Stimulated activated CD4-positive, alpha-beta T cell treated with anti-CD3 and anti-CD28 coated beads, Interleukin-12 subunit alpha, Interleukin-12 subunit beta, amount 100 ng/mL, for 4 hours (primary cell): Measurements from ENCODE around the gene INSRR.

Experiments
- DNase-seq: peaks from one replicate; pipeline ENCODE4 v3.0.0-alpha.2; 2020

INSRR gene

GRCh38 chr1:156858959-156859522, at the start of gene INSRR:
Gene INSRR (minus strand): TSS chr1:156859117. CDS start chr1:156858621, 496 bp downstream.
- no peak for DNase-seq

DNA sequence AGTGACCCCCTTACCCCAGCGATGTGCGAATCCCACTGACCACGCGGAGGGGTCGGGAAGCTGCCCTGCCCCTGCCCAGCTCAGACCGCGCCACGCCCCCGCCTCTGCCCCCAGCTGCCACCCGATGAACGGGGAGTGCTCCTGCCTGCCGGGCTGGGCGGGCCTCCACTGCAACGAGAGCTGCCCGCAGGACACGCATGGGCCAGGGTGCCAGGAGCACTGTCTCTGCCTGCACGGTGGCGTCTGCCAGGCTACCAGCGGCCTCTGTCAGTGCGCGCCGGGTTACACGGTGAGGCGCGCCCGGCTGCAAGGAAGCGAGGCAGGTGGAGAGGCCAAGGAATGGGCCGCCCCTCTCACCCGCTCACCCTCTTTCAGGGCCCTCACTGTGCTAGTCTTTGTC, 49.6 kb upstream of the INSRR start:
- DNase-seq, result no peak

- DNase-seq, result no peak
These were observed 47.4 kb upstream of the INSRR start for GRCh38 chr1:156906206-156906906.

DNA sequence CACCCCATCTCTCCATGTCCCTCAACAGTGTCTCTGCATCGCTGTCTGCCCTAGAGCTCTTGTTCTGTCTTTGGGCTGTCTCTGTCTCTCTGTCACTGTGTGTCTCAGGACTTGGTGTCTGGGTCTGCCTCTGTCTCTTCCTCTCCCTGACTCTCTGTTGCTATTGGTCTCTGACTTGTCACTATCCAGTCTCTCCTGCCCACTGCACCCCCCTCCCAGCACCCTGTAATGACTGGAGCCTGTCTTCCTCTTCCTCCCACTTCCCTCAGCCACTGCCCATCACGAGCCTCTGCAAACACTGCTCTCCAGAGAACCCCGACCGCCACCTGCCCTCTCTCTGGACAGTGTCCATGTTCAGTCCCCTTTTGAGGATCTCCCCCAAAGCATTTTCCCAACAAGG, 46.7 kb upstream of the INSRR start:
- no peak for DNase-seq

GRCh38 chr1:156905176-156905575, 46.3 kb upstream of the INSRR start:
- DNase-seq, result no peak

- DNase-seq, result no peak
These were observed 45.5 kb upstream of the INSRR start for GRCh38 chr1:156904187-156904959.

DNA sequence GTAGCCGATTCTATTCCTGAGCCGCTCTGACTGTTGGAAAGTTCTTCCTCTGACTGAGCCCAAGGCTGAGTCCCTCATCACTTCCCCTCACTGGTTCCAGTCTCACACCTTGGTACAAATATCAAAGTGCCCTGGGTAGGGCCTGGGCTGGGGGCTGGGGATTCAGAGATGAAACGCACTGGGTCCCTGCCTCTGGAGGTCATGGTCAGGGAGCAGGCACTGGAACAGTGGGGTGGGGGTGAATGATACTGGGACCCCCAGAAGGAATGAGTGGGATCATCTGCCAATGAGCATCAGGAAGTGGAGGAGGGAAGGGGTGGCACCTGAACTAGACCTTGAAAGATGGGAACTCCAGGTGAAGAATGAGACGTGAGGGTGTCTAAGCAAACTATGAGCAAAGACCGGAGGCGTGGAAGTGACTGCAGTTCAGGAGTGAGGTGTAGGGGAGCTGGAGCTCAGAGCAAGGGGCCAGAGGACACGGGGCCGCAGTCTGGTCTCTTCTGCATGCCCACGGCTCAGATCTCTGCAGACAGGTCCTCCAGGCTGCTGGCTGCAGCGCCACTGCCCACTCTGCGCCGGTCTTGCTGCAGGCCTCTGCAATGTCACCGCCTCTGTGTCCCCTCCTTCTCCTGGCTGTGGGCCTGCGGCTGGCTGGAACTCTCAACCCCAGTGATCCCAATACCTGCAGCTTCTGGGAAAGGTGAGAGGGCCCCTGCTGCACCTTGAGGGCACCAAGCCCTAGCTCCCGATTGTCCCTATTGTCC, 44.6 kb upstream of the INSRR start:
- no peak for DNase-seq

- DNase-seq, result no peak
These were observed 43.3 kb upstream of the INSRR start for GRCh38 chr1:156901966-156902915.

DNA sequence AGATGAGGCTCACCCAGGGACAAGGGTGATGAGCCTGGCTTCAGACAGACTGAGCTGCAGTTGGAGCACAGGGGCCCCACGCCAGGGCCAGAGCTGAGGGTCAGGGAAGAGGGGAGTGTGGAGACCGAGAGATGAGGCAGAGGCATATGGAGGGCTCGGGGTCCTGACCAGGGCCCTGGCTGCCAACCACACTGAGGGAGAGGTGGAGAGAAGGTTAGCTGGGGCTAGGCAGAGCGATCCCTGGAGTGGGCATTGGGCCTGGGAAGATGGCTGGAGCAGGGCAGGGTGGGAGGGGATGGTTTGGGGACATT, 42.6 kb upstream of the INSRR start:
- DNase-seq, result no peak

DNA sequence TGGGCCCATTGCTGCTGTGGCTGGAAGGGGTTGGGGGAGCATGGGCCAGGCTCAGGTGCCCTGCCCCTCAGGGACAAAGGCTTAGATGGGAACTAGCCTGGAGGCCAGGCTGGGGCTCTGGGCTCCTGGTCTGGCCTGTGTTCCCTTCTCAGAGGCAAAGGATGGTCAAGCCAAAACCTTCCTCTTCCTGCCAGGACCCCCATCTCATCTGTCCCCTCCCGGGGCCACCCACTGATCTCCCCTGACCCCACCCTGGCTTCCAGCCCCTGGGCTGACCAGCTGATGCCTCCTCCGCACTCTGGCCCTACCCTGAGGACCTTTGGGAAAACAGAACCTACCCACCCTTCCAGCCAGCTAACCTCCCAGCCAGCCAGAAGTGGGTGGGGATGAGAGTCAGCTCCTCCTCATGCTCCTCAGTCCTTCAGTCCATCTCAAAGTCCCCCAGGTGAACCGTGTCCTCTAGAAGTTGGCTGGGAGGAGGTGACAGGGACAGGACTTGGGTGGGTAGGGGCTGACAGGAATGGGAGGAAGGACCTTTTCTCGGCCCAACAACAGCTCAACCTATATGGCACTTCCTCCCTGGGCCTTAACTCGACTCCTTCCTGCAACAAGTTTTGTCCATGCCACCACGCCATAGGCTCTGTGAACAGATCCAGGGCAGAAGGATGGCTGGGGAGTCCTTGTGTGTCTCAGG, 42.1 kb upstream of the INSRR start:
- no peak for DNase-seq

DNA sequence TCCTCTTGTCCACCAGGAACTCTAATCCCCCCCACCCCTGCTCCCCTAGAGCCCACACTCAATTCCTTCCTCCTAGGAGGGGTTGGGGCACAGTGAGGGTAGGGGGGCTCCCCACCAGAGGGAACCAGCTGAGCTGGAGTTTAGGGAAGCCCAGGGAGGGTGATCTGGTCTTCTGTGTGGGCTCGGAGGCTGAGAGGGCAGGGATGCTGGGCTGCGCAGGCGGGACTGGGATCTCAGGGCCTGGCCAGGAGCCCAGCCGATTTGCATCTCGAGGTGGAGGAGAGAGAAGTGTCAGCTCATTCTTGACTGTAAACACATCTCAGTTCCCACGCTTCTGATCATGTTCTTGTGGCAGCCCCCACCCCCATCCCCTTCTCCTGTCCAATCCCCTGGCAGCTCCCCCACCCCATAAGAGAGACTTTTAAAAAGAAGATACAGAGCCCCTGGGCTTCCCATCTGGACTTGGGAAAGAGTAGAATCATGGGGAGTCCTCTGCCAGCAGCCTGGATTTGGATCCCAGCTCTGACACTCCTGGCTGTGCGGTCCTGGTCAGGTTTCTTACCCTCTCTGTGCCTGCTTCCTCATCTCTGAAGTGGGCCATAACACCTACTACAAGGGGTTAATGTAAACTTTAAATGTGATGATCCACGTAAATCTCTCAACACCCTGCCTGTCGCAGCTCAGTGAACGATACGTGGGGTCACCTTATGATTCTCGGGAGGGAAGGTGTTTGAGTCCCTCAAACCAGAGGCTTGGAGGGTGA, 41.2 kb upstream of the INSRR start:
- DNase-seq, result no peak

DNA sequence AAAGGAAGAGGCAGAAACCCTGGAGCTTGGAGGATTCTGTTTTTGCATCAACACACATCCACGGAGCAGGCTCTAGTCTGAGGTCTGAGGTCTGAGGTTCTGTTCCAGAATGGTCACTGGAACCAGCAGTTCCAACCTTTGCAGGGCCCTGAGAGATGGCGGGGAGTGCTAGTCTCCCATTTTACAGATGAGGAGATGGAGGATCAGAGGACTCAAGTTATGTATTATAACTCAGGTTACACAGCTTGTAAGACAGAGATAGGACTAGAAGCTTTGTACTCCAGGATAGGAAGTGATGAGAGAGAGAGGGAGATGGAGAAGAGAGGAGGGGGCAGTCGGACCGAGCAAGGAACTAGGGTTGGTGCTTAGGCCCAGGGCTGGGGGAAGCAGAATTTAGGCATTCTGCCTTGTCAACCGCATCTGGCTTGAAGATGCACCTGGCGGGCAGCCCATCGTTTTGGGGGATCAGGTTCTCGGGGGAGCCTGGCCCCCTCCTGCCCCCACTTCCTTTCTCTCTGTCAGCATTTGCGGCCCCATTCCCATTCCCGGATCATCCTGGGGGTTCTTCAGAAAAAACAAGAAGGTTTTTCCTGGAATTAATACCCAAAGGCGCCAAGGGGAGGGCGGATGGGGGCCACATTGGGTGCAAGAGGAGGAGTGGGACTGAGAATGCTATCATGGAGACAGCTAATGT, 40.2 kb upstream of the INSRR start:
- no peak for DNase-seq

DNA sequence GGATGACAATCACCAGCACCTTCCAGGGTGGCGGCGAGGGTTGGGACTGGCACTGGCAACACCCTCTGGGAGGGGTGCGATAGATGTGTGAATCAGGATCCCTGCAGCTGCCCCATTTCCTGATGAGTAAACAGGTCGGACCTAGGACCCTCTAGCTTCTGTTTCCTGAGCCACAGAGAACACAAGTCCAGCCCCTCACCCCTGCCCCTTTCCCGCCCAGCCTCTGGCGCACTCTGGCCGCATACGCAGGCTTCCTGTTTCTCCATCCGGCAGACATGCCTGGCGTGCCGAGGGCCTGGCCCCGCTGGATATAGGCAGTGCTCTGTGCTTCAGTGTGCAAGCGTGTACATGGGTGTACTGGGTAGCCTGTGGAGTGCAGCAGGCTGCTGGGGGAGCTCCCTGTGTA, 39.2 kb upstream of the INSRR start:
- no peak for DNase-seq

- DNase-seq, result no peak
These were observed 38.3 kb upstream of the INSRR start for GRCh38 chr1:156897078-156897825.

- DNase-seq, result no peak
These were observed 37.6 kb upstream of the INSRR start for GRCh38 chr1:156896490-156897033.

GRCh38 chr1:156895927-156896326, 37.0 kb upstream of the INSRR start:
- DNase-seq, result no peak

DNA sequence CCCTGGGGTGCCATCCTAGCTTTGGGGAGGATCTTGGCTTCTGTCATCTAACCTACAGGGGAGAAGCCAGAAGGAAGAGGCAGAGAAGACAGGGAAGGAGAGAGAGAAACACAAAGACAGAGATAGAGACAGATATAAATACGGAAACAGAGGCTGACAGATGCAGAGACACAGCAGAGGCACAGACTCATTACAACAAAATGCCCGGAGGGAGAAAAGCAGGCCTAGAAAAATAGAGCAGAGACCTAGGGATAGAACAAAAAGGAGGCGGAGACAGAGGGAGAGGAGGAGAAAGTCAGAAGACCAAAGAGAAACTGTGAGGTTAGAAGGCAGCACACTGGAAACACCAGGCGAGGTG, 36.5 kb upstream of the INSRR start:
- no peak for DNase-seq

- no peak for DNase-seq
These were observed 36.0 kb upstream of the INSRR start for GRCh38 chr1:156894711-156895454.

- no peak for DNase-seq
These were observed 35.1 kb upstream of the INSRR start for GRCh38 chr1:156894001-156894400.
